Duodenal mucosa (tissue), 2 donors: ENCODE data around the gene CNGA1.
"Not testable (repeated sequence)": the region's sequence is repeated elsewhere in the genome, so short reads cannot be mapped to it uniquely, and the experiment has no call there.

ENCODE experiments used
- H3K27ac ChIP-seq: one replicate; pipeline ENCODE4 v1.7.0; 2013; ENCODE audit warnings: low read depth, low read length
- H3K27me3 ChIP-seq, 2 donors: one replicate each; pipeline ENCODE4 v1.7.0; 2013; ENCODE audit warnings: low read length in 2 of 2, control low read depth in 1 of 2; ENCODE audit not compliant: insufficient read depth in 2 of 2, control insufficient read depth in 1 of 2
- H3K36me3 ChIP-seq, 2 donors: one replicate each; pipeline ENCODE4 v1.7.0; 2013; ENCODE audit warnings: low read length in 2 of 2, control low read depth in 1 of 2; ENCODE audit not compliant: insufficient read depth in 2 of 2, control insufficient read depth in 1 of 2
- H3K4me1 ChIP-seq, 2 donors: one replicate each; pipeline ENCODE4 v1.7.0; 2013; ENCODE audit warnings: low read length in 2 of 2, control low read depth in 1 of 2; ENCODE audit not compliant: insufficient read depth in 2 of 2, control insufficient read depth in 1 of 2
- H3K4me3 ChIP-seq, 2 donors: one replicate each; pipeline ENCODE4 v1.7.0; 2013; ENCODE audit warnings: low read length in 2 of 2, low read depth in 1 of 2
- H3K9ac ChIP-seq, 2 donors: one replicate each; pipeline ENCODE4 v1.7.0; 2013; ENCODE audit warnings: low read length in 2 of 2, low read depth in 1 of 2
- H3K9me3 ChIP-seq, 2 donors: one replicate each; pipeline ENCODE4 v1.7.0; 2013; ENCODE audit warnings: low read length in 2 of 2, control low read depth in 1 of 2; ENCODE audit not compliant: control insufficient read depth in 1 of 2

Gene CNGA1

GRCh38 chr4:48017108-48017571, 659 bp upstream of the CNGA1 start:
- H3K9me3 ChIP-seq, result no peaks in the 10 kb centered on the region
- H3K27ac ChIP-seq, result peak overlapping the region; percentile 64
- H3K36me3 ChIP-seq, result no peaks in the 10 kb centered on the region
- peak overlapping the region; percentile 81 to 93 for H3K9ac ChIP-seq
- peaks cover 0 to 6% of the 10 kb centered on the region in 2 donors for H3K27me3 ChIP-seq
- H3K4me3 ChIP-seq, result peak overlapping the region; percentile 87 to 92
- peaks cover 14 to 21% of the 10 kb centered on the region in 2 donors for H3K4me1 ChIP-seq

- Histone ChIP-seq H3K4me1 (peaks cover 12 to 21% of the 10 kb centered on the region in 2 donors), H3K36me3 (no peaks in the 10 kb centered on the region), H3K27me3 (peaks cover 0 to 6% of the 10 kb centered on the region in 2 donors), H3K27ac (peak overlapping the region; percentile 34), H3K9me3 (peaks cover 0 to under 1% of the 10 kb centered on the region in 2 donors), H3K9ac (peak overlapping the region; percentile 3 to 81), H3K4me3 (peak overlapping the region; percentile 87 to 92)
Measured at GRCh38 chr4:48015678-48016077, 803 bp downstream of the CNGA1 start.

GRCh38 chr4:48015216-48015615, 1.3 kb downstream of the CNGA1 start:
- no peaks in the 10 kb centered on the region for H3K36me3 ChIP-seq
- peaks cover 0 to 5% of the 10 kb centered on the region in 2 donors for H3K27me3 ChIP-seq
- peak overlapping the region in 1 of 2 donors; percentile 3 for H3K9ac ChIP-seq
- H3K4me3 ChIP-seq, result peak overlapping the region; percentile 87 to 92
- H3K27ac ChIP-seq, result peak overlapping the region; percentile 34
- peaks cover 8 to 18% of the 10 kb centered on the region in 2 donors for H3K4me1 ChIP-seq
- H3K9me3 ChIP-seq, result peaks cover 0 to 4% of the 10 kb centered on the region in 2 donors

- Histone ChIP-seq H3K9me3 (peaks cover 4 to 5% of the 10 kb centered on the region in 2 donors), H3K27ac (no peak overlapping the region), H3K4me3 (no peak overlapping the region), H3K4me1 (peaks cover 0 to 4% of the 10 kb centered on the region in 2 donors), H3K9ac (no peak overlapping the region), H3K36me3 (no peaks in the 10 kb centered on the region), H3K27me3 (no peaks in the 10 kb centered on the region)
Measured at GRCh38 chr4:48012824-48013223, 3.7 kb downstream of the CNGA1 start.

- peaks cover 0 to 4% of the 10 kb centered on the region in 2 donors for H3K4me1 ChIP-seq
- H3K27me3 ChIP-seq, result no peaks in the 10 kb centered on the region
- no peak overlapping the region for H3K4me3 ChIP-seq
- no peaks in the 10 kb centered on the region for H3K36me3 ChIP-seq
- H3K9me3 ChIP-seq, result peaks cover 5 to 11% of the 10 kb centered on the region in 2 donors
- H3K9ac ChIP-seq, result no peak overlapping the region
- H3K27ac ChIP-seq, result no peak overlapping the region
Measured at GRCh38 chr4:48011722-48012121, 4.8 kb downstream of the CNGA1 start.

GRCh38 chr4:48010906-48011305, 5.6 kb downstream of the CNGA1 start:
- H3K27me3 ChIP-seq, H3K9ac ChIP-seq, H3K36me3 ChIP-seq, H3K4me1 ChIP-seq, H3K4me3 ChIP-seq, H3K27ac ChIP-seq: not testable (repeated sequence)
- peaks cover 6 to 11% of the 10 kb centered on the region in 2 donors for H3K9me3 ChIP-seq

GRCh38 chr4:48008021-48008596, 8.4 kb downstream of the CNGA1 start:
- Histone ChIP-seq H3K27ac (no peak overlapping the region), H3K27me3 (no peaks in the 10 kb centered on the region), H3K9me3 (peaks cover 10 to 11% of the 10 kb centered on the region in 2 donors), H3K4me3 (no peak overlapping the region), H3K9ac (no peak overlapping the region), H3K36me3 (no peaks in the 10 kb centered on the region), H3K4me1 (no peaks in the 10 kb centered on the region)

- Histone ChIP-seq H3K4me1 (no peaks in the 10 kb centered on the region), H3K9ac (no peak overlapping the region), H3K4me3 (no peak overlapping the region), H3K27me3 (no peaks in the 10 kb centered on the region), H3K27ac (no peak overlapping the region), H3K9me3 (peaks cover 10 to 11% of the 10 kb centered on the region in 2 donors), H3K36me3 (no peaks in the 10 kb centered on the region)
Measured at GRCh38 chr4:48005781-48006180, 10.7 kb downstream of the CNGA1 start.

GRCh38 chr4:48003568-48003967, 12.9 kb downstream of the CNGA1 start:
- not testable (repeated sequence) for H3K4me1 ChIP-seq, H3K27ac ChIP-seq, H3K9ac ChIP-seq, H3K9me3 ChIP-seq, H3K4me3 ChIP-seq, H3K36me3 ChIP-seq, H3K27me3 ChIP-seq

GRCh38 chr4:48002267-48002666, 14.2 kb downstream of the CNGA1 start:
- Histone ChIP-seq H3K4me3 (no peak overlapping the region), H3K27me3 (no peaks in the 10 kb centered on the region), H3K36me3 (no peaks in the 10 kb centered on the region), H3K9me3 (peaks cover 2 to 6% of the 10 kb centered on the region in 2 donors), H3K9ac (no peak overlapping the region), H3K4me1 (no peaks in the 10 kb centered on the region), H3K27ac (no peak overlapping the region)
